Measurements from ENCODE around the gene CATSPERZ.

DNA sequence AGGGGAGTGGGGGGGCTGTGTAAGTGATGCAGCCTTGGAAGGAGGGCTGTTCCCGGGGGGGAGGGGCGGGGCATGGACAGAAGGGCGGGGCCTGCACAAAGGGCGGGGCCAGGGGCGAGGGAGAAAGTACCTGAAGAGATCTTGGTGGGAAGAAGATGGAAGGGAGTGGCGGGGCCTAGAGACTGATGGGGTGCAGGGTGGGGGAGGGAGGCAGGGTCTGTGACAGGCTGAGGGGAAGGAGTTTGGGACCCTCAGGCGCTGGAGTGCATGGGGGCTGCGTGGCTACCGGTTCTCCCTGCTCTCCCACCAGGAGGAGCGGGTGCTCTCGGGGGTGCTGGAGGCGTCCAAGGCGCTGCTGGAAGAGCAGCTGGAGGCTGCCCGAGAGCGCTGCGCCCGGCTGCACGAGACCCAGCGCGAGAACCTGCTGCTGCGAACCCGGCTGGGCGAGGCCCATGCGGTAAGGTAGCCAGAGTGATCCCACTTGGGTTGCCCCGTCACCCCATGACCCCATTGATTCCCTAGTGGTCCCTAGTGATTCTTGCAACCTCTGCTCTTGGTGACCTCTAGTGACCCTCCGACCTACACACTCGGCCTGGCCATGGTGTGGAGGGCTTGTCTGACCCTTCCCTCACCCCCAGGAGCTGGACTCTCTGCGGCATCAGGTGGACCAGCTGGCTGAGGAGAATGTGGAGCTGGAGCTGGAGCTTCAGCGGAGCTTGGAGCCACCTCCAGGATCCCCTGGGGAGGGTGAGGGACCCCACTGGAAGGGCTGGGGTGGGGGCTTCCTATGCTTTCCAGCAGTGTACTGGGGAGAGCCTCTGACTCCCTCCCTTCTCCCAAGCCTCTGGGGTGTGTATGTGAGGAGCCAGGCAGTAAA is 42.9 kb downstream of the CATSPERZ start:
- no peak for TF ChIP-seq EZH2 (IDR thresholded peaks at IDR 0.05; ENCODE audit: low read depth)
- TF ChIP-seq CTCF (conservative IDR thresholded peaks at IDR 0.05) = no peak
